Type B pancreatic cell (in vitro differentiated cells): ENCODE measurements around the gene RBFOX1. TPM values are rescaled to one million over a fixed set of nuclear protein-coding genes. Genes with fewer than 3 reads are reported as not detected.

Experiments used
- DNase-seq: peaks from one replicate; pipeline ENCODE4 v3.0.0; 2021; ENCODE audit warnings: mixed read lengths; ENCODE audit not compliant: unreplicated experiment; ENCODE audit errors: extremely low spot score
- H3K27ac Mint-ChIP-seq: 2 replicates; pipeline ENCODE4 v1.8.0; 2021; ENCODE audit warnings: mild to moderate bottlenecking, mixed read lengths
- H3K27me3 Mint-ChIP-seq: 2 replicates; pipeline ENCODE4 v1.8.0; 2021; ENCODE audit warnings: mixed read lengths
- H3K36me3 Mint-ChIP-seq: 2 replicates; pipeline ENCODE4 v1.8.0; 2021; ENCODE audit warnings: mixed read lengths
- H3K4me1 Mint-ChIP-seq: one replicate; pipeline ENCODE4 v1.8.0; 2021; ENCODE audit warnings: mixed read lengths; ENCODE audit not compliant: unreplicated experiment
- H3K4me3 Mint-ChIP-seq: 2 replicates; pipeline ENCODE4 v1.8.0; 2021; ENCODE audit warnings: mild to moderate bottlenecking, mixed read lengths
- H3K9me3 Mint-ChIP-seq: 2 replicates; pipeline ENCODE4 v1.8.0; 2021; ENCODE audit warnings: mixed read lengths
- total RNA-seq: library from RNA; stranded (reverse); gene quantifications from 2 replicates; pipeline ENCODE4 v1.2.1, GENCODE V29; 2021; ENCODE audit warnings: low replicate concordance
- TF ChIP-seq, protein P1 (sequence below): fragments of 200-600 bp; sonication (generic); conservative IDR thresholded peaks from 2 replicates; pipeline ENCODE4 v1.5.0; 2021; ENCODE audit warnings: antibody characterized with exemption, mild to moderate bottlenecking

The RBFOX1 gene
- total RNA-seq, 1 donor from 2014 or later, result 21.0 TPM

DNA sequence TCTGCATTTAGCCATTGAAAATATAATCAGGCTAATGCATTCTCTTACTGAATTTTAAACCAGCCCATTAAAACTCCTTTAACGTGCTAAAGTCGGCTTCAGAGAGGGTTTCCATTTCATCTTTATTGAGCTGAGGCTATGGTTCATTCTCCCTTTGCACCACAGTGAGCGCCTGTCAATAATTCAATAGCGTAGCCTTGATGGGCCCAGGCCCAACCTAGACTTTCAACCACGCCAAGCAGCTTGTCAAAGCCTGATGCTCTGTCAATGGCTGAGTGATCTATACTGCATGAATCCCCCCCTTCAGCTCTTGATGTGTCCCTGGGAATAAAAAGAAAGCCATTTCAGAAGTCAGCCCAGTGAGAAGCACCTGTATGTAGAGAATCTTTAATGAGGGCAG is 106.0 kb downstream of the RBFOX1 start:
- H3K27me3 Mint-ChIP-seq, result peaks cover 5% of the 10 kb centered on the region
- TF ChIP-seq, protein P1, sequence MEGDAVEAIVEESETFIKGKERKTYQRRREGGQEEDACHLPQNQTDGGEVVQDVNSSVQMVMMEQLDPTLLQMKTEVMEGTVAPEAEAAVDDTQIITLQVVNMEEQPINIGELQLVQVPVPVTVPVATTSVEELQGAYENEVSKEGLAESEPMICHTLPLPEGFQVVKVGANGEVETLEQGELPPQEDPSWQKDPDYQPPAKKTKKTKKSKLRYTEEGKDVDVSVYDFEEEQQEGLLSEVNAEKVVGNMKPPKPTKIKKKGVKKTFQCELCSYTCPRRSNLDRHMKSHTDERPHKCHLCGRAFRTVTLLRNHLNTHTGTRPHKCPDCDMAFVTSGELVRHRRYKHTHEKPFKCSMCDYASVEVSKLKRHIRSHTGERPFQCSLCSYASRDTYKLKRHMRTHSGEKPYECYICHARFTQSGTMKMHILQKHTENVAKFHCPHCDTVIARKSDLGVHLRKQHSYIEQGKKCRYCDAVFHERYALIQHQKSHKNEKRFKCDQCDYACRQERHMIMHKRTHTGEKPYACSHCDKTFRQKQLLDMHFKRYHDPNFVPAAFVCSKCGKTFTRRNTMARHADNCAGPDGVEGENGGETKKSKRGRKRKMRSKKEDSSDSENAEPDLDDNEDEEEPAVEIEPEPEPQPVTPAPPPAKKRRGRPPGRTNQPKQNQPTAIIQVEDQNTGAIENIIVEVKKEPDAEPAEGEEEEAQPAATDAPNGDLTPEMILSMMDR, result no peak
- H3K9me3 Mint-ChIP-seq, result no peaks in the 10 kb centered on the region
- no peaks in the 10 kb centered on the region for H3K36me3 Mint-ChIP-seq
- no peak overlapping the region for H3K27ac Mint-ChIP-seq
- DNase-seq, result no peak
- no peak overlapping the region for H3K4me3 Mint-ChIP-seq
- H3K4me1 Mint-ChIP-seq, result peaks cover 8% of the 10 kb centered on the region

GRCh38 chr16:7439518-7439917 is 106.9 kb downstream of the RBFOX1 start:
- Mint-ChIP-seq H3K4me3 (no peak overlapping the region), H3K36me3 (no peaks in the 10 kb centered on the region), H3K27ac (no peak overlapping the region), H3K4me1 (peaks cover 8% of the 10 kb centered on the region), H3K9me3 (no peaks in the 10 kb centered on the region), H3K27me3 (peaks cover 5% of the 10 kb centered on the region)
- TF ChIP-seq, protein P1, result no peak
- no peak for DNase-seq

GRCh38 chr16:7440886-7441400 is 108.3 kb downstream of the RBFOX1 start:
- peaks cover 8% of the 10 kb centered on the region for H3K27me3 Mint-ChIP-seq
- no peak overlapping the region for H3K4me3 Mint-ChIP-seq
- TF ChIP-seq, protein P1, result no peak
- no peaks in the 10 kb centered on the region for H3K9me3 Mint-ChIP-seq
- DNase-seq, result no peak
- no peaks in the 10 kb centered on the region for H3K36me3 Mint-ChIP-seq
- peaks cover 11% of the 10 kb centered on the region for H3K4me1 Mint-ChIP-seq
- no peak overlapping the region for H3K27ac Mint-ChIP-seq

- TF ChIP-seq, protein P1, result no peak
- Mint-ChIP-seq H3K9me3 (no peaks in the 10 kb centered on the region), H3K27me3 (peaks cover 8% of the 10 kb centered on the region), H3K36me3 (no peaks in the 10 kb centered on the region), H3K4me3 (no peak overlapping the region), H3K27ac (no peak overlapping the region), H3K4me1 (peaks cover 13% of the 10 kb centered on the region)
- DNase-seq, result no peak
Observed at GRCh38 chr16:7442050-7442449, 109.4 kb downstream of the RBFOX1 start.

GRCh38 chr16:7443142-7443541 is 110.5 kb downstream of the RBFOX1 start:
- Mint-ChIP-seq H3K36me3 (no peaks in the 10 kb centered on the region), H3K9me3 (no peaks in the 10 kb centered on the region), H3K27me3 (peaks cover 8% of the 10 kb centered on the region), H3K4me3 (no peak overlapping the region), H3K27ac (no peak overlapping the region), H3K4me1 (peaks cover 13% of the 10 kb centered on the region)
- DNase-seq, result no peak
- TF ChIP-seq, protein P1, result no peak
